Measurements from ENCODE around the gene ACTR10.

GRCh38 chr14:58282925-58283593 lies 83.1 kb downstream of the ACTR10 start:
- TF ChIP-seq CTCF (IDR thresholded peaks at IDR 0.05) = no peak
- TF ChIP-seq POLR2A (IDR thresholded peaks at IDR 0.05) = no peak
